HCT116 (cell line): ENCODE results near the gene FAH. TPM values are rescaled to one million over a fixed set of nuclear protein-coding genes. Genes with fewer than 3 reads are reported as not detected.

Experiments used
- ATAC-seq: fragments of 200-7000 bp; cut with Tn5 transposase; 2 replicates; pipeline ENCODE4 v1.9.1; 2020; ENCODE audit warnings: mild to moderate bottlenecking, moderate library complexity
- BruUV-seq: library from RNA; stranded (reverse); fragments of 400-500 nt; replicated peaks from 2 replicates; lab custom pipeline; 2021; lab: Mats Ljungman, UMichigan
- CTCF ChIA-PET: fragments of 300-600 bp; sonication (Branson Sonifier 250); formaldehyde crosslinking; loops from one replicate; lab custom pipeline; 2021; ENCODE audit warnings: antibody characterized with exemption; lab: Charles Lee
- POLR2A ChIA-PET: fragments of 300-600, 350-600 bp; sonication (Branson Sonifier 250); formaldehyde crosslinking; loops from one replicate; lab custom pipeline; 2021; ENCODE audit warnings: antibody characterized with exemption; lab: Charles Lee
- RAD21 ChIA-PET, 2 experiments: fragments of 300-600 bp; sonication (Branson Sonifier 250); formaldehyde crosslinking; loops; one replicate each; lab custom pipeline; 2023; ENCODE audit warnings: low total read pairs in 2 of 2; ENCODE audit not compliant: uncharacterized antibody in 2 of 2, unreplicated experiment in 2 of 2, low non-redundant PET in 1 of 2; lab: Charles Lee
- DNase-seq: peaks from one replicate; pipeline ENCODE4 v3.0.0-alpha.2; 2010; ENCODE audit warnings: low read depth, low spot score
- H2AFZ ChIP-seq: fragments of 200-600 bp; shearing (Covaris generic), sonication (generic); 2 replicates; pipeline ENCODE4 v1.6.1; 2017; ENCODE audit warnings: low read depth, mixed run types, mixed read lengths, antibody characterized with exemption, low read length; ENCODE audit not compliant: poor library complexity, severe bottlenecking
- H3K27ac ChIP-seq: 2 replicates; pipeline ENCODE4 v1.5.1; 2012; ENCODE audit warnings: low read depth, low read length
- H3K27me3 ChIP-seq: fragments of 200-600 bp; sonication (generic); 2 replicates; pipeline ENCODE4 v1.6.1; 2016; ENCODE audit warnings: mixed run types, low read length, mixed read lengths; ENCODE audit not compliant: insufficient read depth
- H3K36me3 ChIP-seq, 2 experiments: fragments of 200-500 bp in 1 of 2; fragments of 200-600 bp in 1 of 2; sonication (Bioruptor generic) in 1 of 2; sonication (generic) in 1 of 2; 2 replicates each; pipeline versions ENCODE4 v1.5.1 to v1.6.1; 2014 to 2016; ENCODE audit warnings: low read length in 2 of 2, inconsistent platforms in 1 of 2, mixed read lengths in 1 of 2, mixed run types in 1 of 2; ENCODE audit not compliant: insufficient read depth in 2 of 2, control insufficient read depth in 1 of 2
- H3K4me1 ChIP-seq, 2 experiments: fragments of 200-600 bp in 1 of 2; sonication (generic) in 1 of 2; 2 replicates each; pipeline versions ENCODE4 v1.5.1 to v1.6.1; 2012 to 2017; ENCODE audit warnings: low read length in 2 of 2, inconsistent platforms in 1 of 2, mild to moderate bottlenecking in 1 of 2, mixed read lengths in 1 of 2, mixed run types in 1 of 2, moderate library complexity in 1 of 2; ENCODE audit not compliant: insufficient read depth in 2 of 2, control insufficient read depth in 1 of 2
- H3K4me2 ChIP-seq: fragments of 200-600 bp; sonication (generic); 2 replicates; pipeline ENCODE4 v1.6.1; 2017; ENCODE audit warnings: mixed run types, low read length, mixed read lengths
- H3K4me3 ChIP-seq, 2 experiments: fragments of 200-600 bp in 1 of 2; sonication (generic) in 1 of 2; replicated peaks in 1 of 2; 2 replicates each; pipeline ENCODE4 v1.5.1; 2011 to 2016; ENCODE audit warnings: low read length in 2 of 2, control low read depth in 1 of 2, low read depth in 1 of 2, mild to moderate bottlenecking in 1 of 2, mixed read lengths in 1 of 2, mixed run types in 1 of 2
- H3K79me2 ChIP-seq: fragments of 200-600 bp; sonication (generic); 2 replicates; pipeline ENCODE4 v1.6.1; 2017; ENCODE audit warnings: mild to moderate bottlenecking, mixed run types, low read length, moderate library complexity, mixed read lengths; ENCODE audit not compliant: insufficient read depth
- H3K9ac ChIP-seq: fragments of 200-600 bp; sonication (generic); 2 replicates; pipeline ENCODE4 v1.6.1; 2016; ENCODE audit warnings: low read length, mixed read lengths
- H3K9me2 ChIP-seq: fragments of 200-600 bp; sonication (generic), shearing (Covaris generic); 2 replicates; pipeline ENCODE4 v1.6.1; 2017; ENCODE audit warnings: mixed run types, mild to moderate bottlenecking, moderate library complexity; ENCODE audit not compliant: insufficient read depth
- H3K9me3 ChIP-seq, 2 experiments: fragments of 200-500 bp in 1 of 2; fragments of 200-600 bp in 1 of 2; sonication (Bioruptor generic) in 1 of 2; sonication (generic) in 1 of 2; 2 replicates each; pipeline ENCODE4 v1.6.1; 2014 to 2017; ENCODE audit warnings: low read length in 2 of 2, mixed read lengths in 2 of 2, inconsistent platforms in 1 of 2, low read depth in 1 of 2, mild to moderate bottlenecking in 1 of 2, mixed run types in 1 of 2, moderate library complexity in 1 of 2; ENCODE audit not compliant: control insufficient read depth in 1 of 2, insufficient read depth in 1 of 2
- H4K20me1 ChIP-seq: fragments of 200-600 bp; sonication (generic), shearing (Covaris generic); 2 replicates; pipeline ENCODE4 v1.6.1; 2017; ENCODE audit warnings: mixed run types, mild to moderate bottlenecking, moderate library complexity; ENCODE audit not compliant: insufficient read depth
- CBX3 ChIP-seq: IDR thresholded peaks from 2 replicates; pipeline ENCODE4 v1.6.1; 2012; ENCODE audit warnings: low read depth
- CEBPB ChIP-seq: IDR thresholded peaks from 2 replicates; pipeline ENCODE4 v1.6.1; 2012; ENCODE audit warnings: low read depth
- CTCF ChIP-seq, 3 experiments: fragments of 200-600 bp in 1 of 3; sonication (generic) in 1 of 3; IDR thresholded peaks in 2 of 3; conservative IDR thresholded peaks in 1 of 3; 2 replicates each; pipeline ENCODE4 v1.5.1; 2012 to 2017; ENCODE audit warnings: low read depth in 2 of 3, low read length in 2 of 3, antibody characterized with exemption in 1 of 3, borderline replicate concordance in 1 of 3, control low read depth in 1 of 3, mild to moderate bottlenecking in 1 of 3, mixed read lengths in 1 of 3, mixed run types in 1 of 3, moderate library complexity in 1 of 3; ENCODE audit not compliant: insufficient read depth in 1 of 3
- EGR1 ChIP-seq: IDR thresholded peaks from 2 replicates; pipeline ENCODE4 v1.6.1; 2012; ENCODE audit warnings: low read depth
- ELF1 ChIP-seq: IDR thresholded peaks from 2 replicates; pipeline ENCODE4 v1.6.1; 2012; ENCODE audit warnings: low read depth, borderline replicate concordance
- EZH2phosphoT487 ChIP-seq: fragments of 200-600 bp; IDR thresholded peaks from 2 replicates; pipeline ENCODE4 v1.6.1; 2018; ENCODE audit warnings: antibody characterized with exemption, borderline replicate concordance
- FOSL1 ChIP-seq: IDR thresholded peaks from 2 replicates; pipeline ENCODE4 v1.6.1; 2012; ENCODE audit warnings: low read depth
- POLR2A ChIP-seq: IDR thresholded peaks from 2 replicates; pipeline ENCODE4 v1.7.0; 2011; ENCODE audit warnings: borderline replicate concordance; ENCODE audit not compliant: insufficient read depth, insufficient read length; ENCODE audit errors: extremely low read depth
- POLR2AphosphoS5 ChIP-seq: IDR thresholded peaks from 2 replicates; pipeline ENCODE4 v1.6.1; 2011; ENCODE audit warnings: mild to moderate bottlenecking, low read depth, low read length, moderate library complexity
- RAD21 ChIP-seq: IDR thresholded peaks from 2 replicates; pipeline ENCODE4 v1.6.1; 2012; ENCODE audit warnings: low read depth, mild to moderate bottlenecking
- SIN3A ChIP-seq: IDR thresholded peaks from 2 replicates; pipeline ENCODE4 v1.6.1; 2012; ENCODE audit warnings: low read depth
- SP1 ChIP-seq: IDR thresholded peaks from 2 replicates; pipeline ENCODE4 v1.6.1; 2012; ENCODE audit warnings: low read depth
- TCF7L2 ChIP-seq: IDR thresholded peaks from 2 replicates; pipeline ENCODE4 v1.7.0; 2011; ENCODE audit warnings: borderline replicate concordance, inconsistent platforms; ENCODE audit not compliant: insufficient read depth, insufficient read length; ENCODE audit errors: extremely low read depth
- ZFX ChIP-seq: fragments of 450-650 bp; IDR thresholded peaks from 2 replicates; pipeline ENCODE4 v1.6.1; 2017
- ZNF274 ChIP-seq: fragments of 200-500 bp; sonication (Bioruptor generic); IDR thresholded peaks from 2 replicates; pipeline ENCODE4 v1.6.1; 2014; ENCODE audit warnings: mild to moderate bottlenecking, low read depth, low read length, inconsistent platforms
- intact Hi-C: fragments of 100-400 bp; cut with micrococcal nuclease; formaldehyde crosslinking; loops from 2 replicates; pipeline ENCODE4 v1.10.0; 2022
- total RNA-seq: library from RNA; stranded (reverse); gene quantifications from one replicate; pipeline ENCODE4 v1.2.1, GENCODE V29; 2021; ENCODE audit not compliant: unreplicated experiment
- TF ChIP-seq, protein P1 (sequence below): IDR thresholded peaks from 2 replicates; pipeline ENCODE4 v1.6.1; 2012
- TF ChIP-seq, protein P2 (sequence below): IDR thresholded peaks from 2 replicates; pipeline ENCODE4 v1.6.1; 2011; ENCODE audit warnings: mild to moderate bottlenecking, low read length, moderate library complexity; ENCODE audit not compliant: insufficient replicate concordance; ENCODE audit errors: extremely low read depth
- TF ChIP-seq, protein P3 (sequence below): IDR thresholded peaks from 2 replicates; pipeline ENCODE4 v1.6.1; 2012

Gene FAH
- total RNA-seq, 1 experiment from 2014 or later, result 20.0 TPM

DNA sequence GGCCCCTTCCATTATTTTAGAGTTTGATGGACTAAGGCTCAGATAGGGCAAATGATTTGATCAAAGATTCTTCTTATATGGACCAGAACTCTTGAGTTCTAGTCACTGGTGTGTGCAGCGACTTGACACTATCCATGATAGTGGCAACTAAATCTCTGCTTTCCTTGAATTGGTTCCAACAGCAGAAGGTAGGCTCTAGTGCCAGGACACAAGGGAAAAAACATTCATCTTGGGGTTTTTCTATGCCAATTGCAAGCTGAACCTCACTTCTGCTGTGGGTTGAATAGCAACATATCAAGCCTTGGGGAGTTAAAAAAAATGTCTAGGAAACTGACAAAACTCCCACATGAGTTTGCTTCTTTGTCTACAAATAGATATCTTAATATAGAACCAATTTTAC is 64.1 kb downstream of the FAH start (continued):
- TF ChIP-seq TCF7L2 (no peak), SP1 (no peak), ZFX (no peak), EGR1 (no peak), SIN3A (no peak), POLR2A (no peak)

GRCh38 chr15:80217327-80217900 is 64.6 kb downstream of the FAH start:
- no peaks in the 10 kb centered on the region for H4K20me1 ChIP-seq
- H3K9ac ChIP-seq, result no peak overlapping the region
- no TSS peak for BruUV-seq
- no peaks in the 10 kb centered on the region for H3K4me1 ChIP-seq
- H3K27ac ChIP-seq, result no peak overlapping the region
- TF ChIP-seq POLR2AphosphoS5, result no peak
- no peak for TF ChIP-seq CEBPB
- TF ChIP-seq SP1, result no peak
- TF ChIP-seq, protein P1, sequence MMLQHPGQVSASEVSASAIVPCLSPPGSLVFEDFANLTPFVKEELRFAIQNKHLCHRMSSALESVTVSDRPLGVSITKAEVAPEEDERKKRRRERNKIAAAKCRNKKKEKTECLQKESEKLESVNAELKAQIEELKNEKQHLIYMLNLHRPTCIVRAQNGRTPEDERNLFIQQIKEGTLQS, result no peak
- TF ChIP-seq EGR1, result no peak
- no peak for TF ChIP-seq RAD21
- no peak for TF ChIP-seq ELF1
- TF ChIP-seq, protein P2, sequence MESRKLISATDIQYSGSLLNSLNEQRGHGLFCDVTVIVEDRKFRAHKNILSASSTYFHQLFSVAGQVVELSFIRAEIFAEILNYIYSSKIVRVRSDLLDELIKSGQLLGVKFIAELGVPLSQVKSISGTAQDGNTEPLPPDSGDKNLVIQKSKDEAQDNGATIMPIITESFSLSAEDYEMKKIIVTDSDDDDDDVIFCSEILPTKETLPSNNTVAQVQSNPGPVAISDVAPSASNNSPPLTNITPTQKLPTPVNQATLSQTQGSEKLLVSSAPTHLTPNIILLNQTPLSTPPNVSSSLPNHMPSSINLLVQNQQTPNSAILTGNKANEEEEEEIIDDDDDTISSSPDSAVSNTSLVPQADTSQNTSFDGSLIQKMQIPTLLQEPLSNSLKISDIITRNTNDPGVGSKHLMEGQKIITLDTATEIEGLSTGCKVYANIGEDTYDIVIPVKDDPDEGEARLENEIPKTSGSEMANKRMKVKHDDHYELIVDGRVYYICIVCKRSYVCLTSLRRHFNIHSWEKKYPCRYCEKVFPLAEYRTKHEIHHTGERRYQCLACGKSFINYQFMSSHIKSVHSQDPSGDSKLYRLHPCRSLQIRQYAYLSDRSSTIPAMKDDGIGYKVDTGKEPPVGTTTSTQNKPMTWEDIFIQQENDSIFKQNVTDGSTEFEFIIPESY, result no peak
- no peak for TF ChIP-seq EZH2phosphoT487
- TF ChIP-seq FOSL1, result no peak
- no peak for TF ChIP-seq SIN3A
- no peak for TF ChIP-seq ZNF274
- TF ChIP-seq CBX3, result no peak
- no peak for TF ChIP-seq CTCF (IDR thresholded peaks at IDR 0.05 in 2 of 3, conservative IDR thresholded peaks at IDR 0.05 in 1 of 3; ENCODE audit: borderline replicate concordance in 1 of 3, insufficient read depth in 1 of 3, low read depth in 2 of 3, low read length in 2 of 3)
- TF ChIP-seq, protein P3, sequence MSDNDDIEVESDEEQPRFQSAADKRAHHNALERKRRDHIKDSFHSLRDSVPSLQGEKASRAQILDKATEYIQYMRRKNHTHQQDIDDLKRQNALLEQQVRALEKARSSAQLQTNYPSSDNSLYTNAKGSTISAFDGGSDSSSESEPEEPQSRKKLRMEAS, result no peak
- TF ChIP-seq ZFX, result no peak
- TF ChIP-seq TCF7L2, result no peak
- TF ChIP-seq, all 23 proteins: peak for 0
- POLR2A ChIA-PET, result no interaction called here
- H3K4me3 ChIP-seq, result no peak overlapping the region
- no peaks in the 10 kb centered on the region for H3K9me2 ChIP-seq
- no peak for ATAC-seq
- H3K9me3 ChIP-seq, result no peaks in the 10 kb centered on the region
- no peak overlapping the region for H3K4me2 ChIP-seq
- CTCF ChIA-PET, result no interaction called here
- DNase-seq, result no peak
- RAD21 ChIA-PET, result no interaction called here
- H3K36me3 ChIP-seq, result no peaks in the 10 kb centered on the region
- intact Hi-C loops, result no loop called here
- H2AFZ ChIP-seq, result no peak overlapping the region
- no peaks in the 10 kb centered on the region for H3K79me2 ChIP-seq
- H3K27me3 ChIP-seq, result no peaks in the 10 kb centered on the region
